HG02759 (cell line): ENCODE results near the gene TP53BP2.
"Not testable (repeated sequence)": the region's sequence is repeated elsewhere in the genome, so short reads cannot be mapped to it uniquely, and the experiment has no call there.

Experiments
- ATAC-seq: cut with Tn5 transposase; IDR thresholded peaks from one replicate; pipeline ENCODE4 v1.9.1; 2021; ENCODE audit warnings: mild to moderate bottlenecking, moderate library complexity; ENCODE audit not compliant: unreplicated experiment

Gene TP53BP2

DNA sequence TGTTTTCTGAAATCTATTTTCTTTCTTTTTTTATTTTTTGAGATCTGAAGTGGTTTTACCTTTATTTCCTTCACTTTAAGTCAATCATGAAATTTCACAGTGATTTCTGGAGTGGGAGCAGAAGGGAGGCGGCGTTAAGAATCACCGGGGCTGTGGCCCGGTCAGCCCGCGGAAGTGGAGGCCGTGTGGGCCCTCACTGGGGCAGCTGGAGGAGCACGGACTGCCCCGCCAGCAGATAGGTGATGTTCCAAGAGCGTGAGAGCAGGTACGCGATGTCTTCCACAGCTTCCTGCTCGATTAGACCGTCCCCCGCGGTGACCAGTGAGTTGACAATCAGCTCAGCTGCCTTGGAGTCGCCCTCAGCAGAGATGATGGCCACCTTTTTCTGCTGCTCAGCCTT lies 10.6 kb upstream of the TP53BP2 start:
- no peak for ATAC-seq

GRCh38 chr1:223853748-223854147 lies 8.0 kb upstream of the TP53BP2 start:
- no peak for ATAC-seq

GRCh38 chr1:223853275-223853674 lies 7.5 kb upstream of the TP53BP2 start:
- ATAC-seq = no peak

GRCh38 chr1:223852337-223852736 lies 6.6 kb upstream of the TP53BP2 start:
- ATAC-seq = no peak

GRCh38 chr1:223849352-223850254 lies 3.9 kb upstream of the TP53BP2 start:
- no peak for ATAC-seq

DNA sequence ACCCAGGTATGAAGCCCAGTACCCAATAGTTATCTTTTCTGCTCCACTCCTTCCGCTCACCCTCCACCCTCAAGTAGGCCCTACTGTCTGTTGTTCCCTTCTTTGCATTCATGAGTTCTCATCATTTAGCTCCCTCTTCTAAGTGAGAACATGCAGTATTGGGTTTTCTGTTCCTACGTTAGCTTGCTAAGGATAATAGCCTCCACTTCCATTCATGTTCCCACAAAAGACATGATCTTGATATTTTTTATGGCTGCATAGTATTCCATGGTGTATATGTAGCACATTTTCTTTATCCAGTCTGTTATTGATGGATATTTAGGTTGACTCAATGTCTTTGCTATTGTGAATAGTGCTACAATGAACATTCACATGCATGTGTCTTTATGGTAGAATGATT lies 2.8 kb upstream of the TP53BP2 start:
- no peak for ATAC-seq

- no peak for ATAC-seq
These were observed 2.1 kb upstream of the TP53BP2 start for GRCh38 chr1:223847781-223848345.

DNA sequence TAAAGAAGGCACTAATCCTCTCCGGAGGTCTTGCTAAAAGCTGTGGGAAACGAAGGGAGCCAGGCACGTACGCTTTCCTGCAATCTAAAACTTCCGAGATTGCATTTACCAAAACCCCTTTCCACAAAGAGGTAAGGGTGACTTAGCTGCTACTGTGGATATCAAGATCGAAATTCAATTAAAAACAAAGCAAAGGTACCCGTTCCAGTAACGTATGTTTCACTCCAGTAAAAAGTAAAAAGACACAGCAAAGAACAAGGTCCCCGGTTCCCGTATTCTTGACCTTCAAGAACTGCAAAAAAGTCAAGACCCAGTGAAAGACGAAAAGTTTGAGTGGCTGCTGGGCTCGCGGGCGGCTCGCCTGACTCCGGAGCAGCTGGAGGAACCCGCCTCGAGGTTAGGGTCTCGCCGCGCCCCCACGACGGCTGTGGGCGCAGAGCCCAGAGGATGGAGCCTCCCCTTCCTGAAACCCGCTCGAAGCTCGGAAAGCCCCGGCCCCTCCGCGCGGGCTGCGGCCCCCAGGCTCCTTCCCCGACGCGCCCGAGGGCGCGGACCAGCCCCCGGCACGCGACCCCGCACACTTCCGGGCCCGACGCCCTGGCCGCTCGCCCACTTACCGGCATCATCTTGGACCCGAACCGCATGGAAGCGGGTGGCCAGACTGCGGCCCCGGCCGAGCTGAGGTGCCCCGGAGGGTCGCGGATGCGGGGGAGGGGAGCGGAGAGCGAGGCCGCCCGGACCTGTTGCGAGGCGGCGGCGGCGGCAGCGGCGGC lies 524 bp downstream of the TP53BP2 start:
- peak; percentile 31 for ATAC-seq

DNA sequence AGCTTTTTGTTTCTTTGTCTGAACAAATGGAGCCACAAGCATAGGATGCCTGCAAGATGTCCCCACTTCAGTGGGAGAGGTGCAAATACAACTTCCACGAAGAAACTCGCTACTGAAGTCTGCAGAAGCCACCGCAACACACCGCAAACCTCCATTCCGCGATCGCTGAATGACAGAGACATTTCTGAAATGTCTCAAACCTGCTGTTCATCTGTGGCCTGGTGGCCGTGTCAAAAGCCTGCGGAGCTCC lies 1.0 kb downstream of the TP53BP2 start:
- ATAC-seq = no peak

GRCh38 chr1:223843934-223844786 lies 1.6 kb downstream of the TP53BP2 start:
- no peak for ATAC-seq

DNA sequence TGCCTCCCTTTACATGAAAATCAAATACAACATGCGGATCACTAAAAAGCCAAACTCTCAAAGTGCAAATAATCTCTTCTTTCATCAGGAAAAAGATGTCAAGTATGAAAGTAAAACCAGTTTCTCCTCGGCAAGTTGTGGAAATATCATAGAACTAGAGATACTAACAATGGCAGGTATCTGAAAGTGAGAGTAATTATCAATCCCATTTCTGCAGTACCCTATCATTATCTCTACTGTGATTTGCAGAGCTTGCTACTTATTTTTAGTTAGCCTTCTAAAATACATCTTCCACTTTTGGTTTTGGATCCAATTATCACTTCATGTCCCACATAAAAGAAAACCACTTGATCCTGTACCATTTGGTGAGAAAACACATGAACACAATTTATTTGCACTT lies 3.0 kb downstream of the TP53BP2 start:
- ATAC-seq = no peak

DNA sequence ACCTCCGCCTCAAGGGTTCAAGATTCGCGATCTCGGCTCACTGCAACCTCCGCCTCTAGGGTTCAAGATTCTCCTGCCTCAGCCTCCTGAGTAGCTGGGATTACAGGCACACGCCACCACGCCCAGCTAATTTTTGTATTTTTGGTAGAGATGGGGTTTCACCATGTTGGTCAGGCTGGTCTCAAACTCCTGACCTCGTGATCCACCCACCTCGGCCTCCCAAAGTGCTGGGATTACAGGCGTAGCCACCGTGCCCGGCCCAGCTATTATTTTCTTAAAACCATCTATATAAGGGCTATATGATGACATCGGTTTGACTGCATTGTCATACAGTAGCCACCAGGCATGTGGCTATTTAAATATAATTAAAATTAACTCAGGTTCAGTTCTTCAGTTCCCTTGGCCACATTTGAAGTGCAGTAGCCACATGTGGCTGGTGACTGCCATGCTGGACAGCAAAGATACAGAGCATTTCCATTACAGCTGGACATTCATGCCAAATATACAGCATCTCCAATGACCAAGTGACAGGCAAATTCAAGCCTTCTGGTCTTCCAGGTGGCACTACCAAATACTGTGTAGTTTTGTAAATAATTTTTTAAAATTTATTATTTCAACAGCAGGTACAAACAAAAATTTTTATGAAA lies 3.6 kb downstream of the TP53BP2 start:
- ATAC-seq = not testable (repeated sequence)

GRCh38 chr1:223840254-223840653 lies 5.5 kb downstream of the TP53BP2 start:
- ATAC-seq = no peak

DNA sequence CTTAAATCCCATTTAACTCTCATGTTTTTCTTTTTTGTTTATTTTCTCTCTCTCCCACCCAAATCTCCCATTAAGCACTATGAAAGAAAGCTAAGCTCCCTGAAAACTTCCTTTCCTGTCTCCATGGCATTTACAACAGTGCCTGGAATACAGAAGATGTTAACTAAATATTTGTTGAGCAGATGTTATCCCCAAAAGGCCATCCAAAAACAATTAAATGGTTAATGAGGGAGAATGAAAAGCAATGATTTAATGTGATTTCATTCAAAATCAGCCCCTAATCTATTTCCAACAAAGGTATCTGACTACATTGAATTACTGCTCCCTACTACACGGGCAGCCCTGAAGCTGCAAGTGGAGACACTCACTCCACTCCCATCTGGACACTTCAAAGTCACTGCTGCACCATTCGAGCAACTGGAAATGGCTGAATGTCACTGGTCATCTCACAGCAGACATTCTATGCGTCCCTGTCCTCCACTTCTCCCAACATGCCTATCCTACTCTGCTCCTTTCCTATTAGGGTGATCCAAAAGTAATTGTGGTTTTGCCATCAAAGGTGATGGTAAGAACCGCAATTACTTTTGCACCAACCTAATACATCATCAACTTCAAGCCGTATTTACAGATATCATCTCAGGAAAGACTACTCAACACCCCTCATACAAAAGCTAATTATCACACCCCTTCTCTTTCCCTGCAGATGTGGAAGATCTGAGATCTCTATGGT lies 7.5 kb downstream of the TP53BP2 start:
- no peak for ATAC-seq

- ATAC-seq = no peak
These were observed 8.1 kb downstream of the TP53BP2 start for GRCh38 chr1:223837687-223838086.

DNA sequence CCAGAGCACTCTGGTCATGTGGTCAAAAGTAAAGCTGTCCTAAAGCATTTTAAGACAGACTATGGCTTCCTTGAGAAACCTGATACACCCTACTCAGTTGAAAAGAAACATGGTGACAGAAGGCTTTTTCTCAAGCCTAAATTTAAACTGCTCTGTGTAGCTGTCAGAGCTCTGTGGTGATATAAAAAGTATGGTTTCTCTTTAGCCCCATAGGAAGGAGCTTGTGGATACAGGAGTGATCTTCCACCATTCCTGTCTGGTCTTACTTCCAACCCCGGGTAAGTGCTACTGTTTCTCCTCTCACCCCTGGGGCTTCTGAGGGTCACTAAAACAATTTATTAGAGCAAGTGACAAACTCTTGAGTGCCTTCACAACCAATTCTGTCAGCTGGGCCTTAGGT lies 8.5 kb downstream of the TP53BP2 start:
- ATAC-seq = no peak

GRCh38 chr1:223836586-223836985 lies 9.2 kb downstream of the TP53BP2 start:
- no peak for ATAC-seq

GRCh38 chr1:223835754-223836153 lies 10.0 kb downstream of the TP53BP2 start:
- no peak for ATAC-seq

GRCh38 chr1:223834660-223835263 lies 11.0 kb downstream of the TP53BP2 start:
- no peak for ATAC-seq

DNA sequence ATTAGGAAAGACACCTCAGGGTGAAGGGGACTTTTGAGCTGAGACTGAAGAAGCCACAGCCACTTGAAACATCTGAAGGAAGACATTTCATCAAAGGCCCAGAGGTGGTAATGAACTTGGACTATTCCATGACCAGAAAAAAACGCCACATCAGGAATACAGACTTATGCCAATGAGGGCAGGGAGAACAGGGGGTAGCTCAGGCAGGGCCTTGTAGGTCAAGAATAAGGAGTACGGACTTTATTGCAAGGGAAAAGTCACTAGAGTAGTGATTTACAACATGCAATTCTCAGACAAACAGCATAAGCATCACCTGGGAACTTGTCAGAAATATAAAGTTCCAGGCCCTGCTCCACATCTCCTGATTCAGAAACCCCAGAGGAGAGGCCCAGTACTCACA lies 11.8 kb downstream of the TP53BP2 start:
- ATAC-seq = no peak
